GM19455 (cell line): ENCODE results near the gene GPX6.
"Not testable (repeated sequence)": the region's sequence is repeated elsewhere in the genome, so short reads cannot be mapped to it uniquely, and the experiment has no call there.

ENCODE experiments used
- ATAC-seq: cut with Tn5 transposase; IDR thresholded peaks from one replicate; pipeline ENCODE4 v1.9.1; 2021; ENCODE audit not compliant: unreplicated experiment

The GPX6 gene

GRCh38 chr6:28486533-28486932, 29.1 kb downstream of the GPX6 start:
- no peak for ATAC-seq

GRCh38 chr6:28485482-28485881, 30.1 kb downstream of the GPX6 start:
- ATAC-seq: no peak

GRCh38 chr6:28480253-28480932, 35.2 kb downstream of the GPX6 start:
- no peak for ATAC-seq

DNA sequence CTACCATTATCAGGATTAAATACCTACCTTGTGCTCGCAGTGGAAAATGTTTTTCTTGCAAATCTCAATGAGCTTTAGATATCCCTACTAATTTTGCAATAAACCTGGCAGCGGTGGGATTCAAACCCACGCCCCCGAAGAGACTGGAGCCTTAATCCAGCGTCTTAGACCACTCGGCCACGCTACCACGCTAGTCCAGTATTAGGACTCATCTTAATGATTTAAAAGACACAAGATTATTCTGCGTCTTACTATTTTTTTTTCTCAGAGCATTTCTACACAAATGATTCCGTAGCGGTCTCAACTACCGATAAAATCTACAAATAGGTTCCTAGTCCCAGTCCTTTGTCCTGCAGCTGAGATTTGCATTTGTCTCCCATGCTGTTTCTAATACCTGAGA, 37.1 kb downstream of the GPX6 start:
- no peak for ATAC-seq

- no peak for ATAC-seq
Measured at GRCh38 chr6:28474441-28475219, 41.0 kb downstream of the GPX6 start.

GRCh38 chr6:28469153-28469745, 46.3 kb downstream of the GPX6 start:
- ATAC-seq: not testable (repeated sequence)

GRCh38 chr6:28468056-28468455, 47.5 kb downstream of the GPX6 start:
- no peak for ATAC-seq

DNA sequence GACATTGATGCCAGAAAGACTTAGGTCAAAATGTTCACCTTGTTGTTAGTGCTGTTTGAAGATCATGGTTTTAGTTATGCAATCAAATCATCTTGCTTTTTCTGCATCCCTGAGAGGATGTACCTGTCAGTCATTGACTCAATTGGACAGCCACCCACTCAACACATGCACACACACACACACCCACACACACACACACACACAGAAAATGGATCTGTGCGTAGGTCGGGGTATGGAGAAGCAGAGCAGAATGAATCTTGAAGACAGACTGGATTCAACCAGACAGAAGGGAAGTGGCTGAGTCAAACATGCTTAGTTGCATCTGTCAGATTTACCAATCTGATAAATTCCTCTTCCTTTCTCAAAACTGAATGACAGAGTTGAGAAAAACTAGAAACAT, 53.2 kb downstream of the GPX6 start:
- no peak for ATAC-seq

GRCh38 chr6:28458568-28458967, 57.0 kb downstream of the GPX6 start:
- ATAC-seq: no peak
